IMR-90 (cell line): ENCODE results near the gene ROBO1. TPM values are rescaled to one million over a fixed set of nuclear protein-coding genes. Genes with fewer than 3 reads are reported as not detected.

Experiments
- ATAC-seq: fragments of 200-7000 bp; cut with Tn5 transposase; 2 replicates; pipeline ENCODE4 v1.9.1; 2020; ENCODE audit warnings: low read depth, mild to moderate bottlenecking, moderate library complexity
- BruUV-seq: library from RNA; stranded (reverse); fragments of 400-500 nt; replicated peaks from 2 replicates; lab custom pipeline; 2021; lab: Mats Ljungman, UMichigan
- CTCF ChIA-PET: fragments of 300-600 bp; formaldehyde crosslinking; extraction: SDS; loops from one replicate; lab custom pipeline; 2021; ENCODE audit warnings: antibody characterized with exemption; lab: Yijun Ruan, JAX
- POLR2A ChIA-PET: fragments of 300-600 bp; sonication (Branson Sonifier 250); formaldehyde crosslinking; loops from one replicate; lab custom pipeline; 2022; ENCODE audit warnings: antibody characterized with exemption; ENCODE audit not compliant: unreplicated experiment; lab: Charles Lee
- DNase-seq: peaks from one replicate; pipeline ENCODE4 v3.0.0; 2013
- H2AFZ ChIP-seq: replicated peaks from 2 replicates; pipeline ENCODE3; 2013; ENCODE audit warnings: low read length, mild to moderate bottlenecking; ENCODE audit not compliant: poor library complexity
- H2AK5ac ChIP-seq: 2 replicates; pipeline ENCODE4 v1.6.1; 2013; ENCODE audit warnings: low read depth, low read length, inconsistent platforms
- H2AK9ac ChIP-seq: replicated peaks from 2 replicates; pipeline ENCODE3; 2013; ENCODE audit warnings: mild to moderate bottlenecking, low read depth, low read length, moderate library complexity; ENCODE audit not compliant: poor library complexity
- H2BK120ac ChIP-seq: 2 replicates; pipeline ENCODE4 v1.6.1; 2013; ENCODE audit warnings: low read depth, low read length, inconsistent platforms
- H2BK15ac ChIP-seq: 3 replicates; pipeline ENCODE4 v1.6.1; 2013; ENCODE audit warnings: low read depth, low read length, inconsistent platforms
- H2BK20ac ChIP-seq: 2 replicates; pipeline ENCODE4 v1.6.1; 2013; ENCODE audit warnings: low read depth, mild to moderate bottlenecking, inconsistent platforms, low read length, moderate library complexity
- H2BK5ac ChIP-seq: 2 replicates; pipeline ENCODE4 v1.6.1; 2013; ENCODE audit warnings: mild to moderate bottlenecking, low read depth, low read length, inconsistent platforms; ENCODE audit not compliant: poor library complexity, severe bottlenecking
- H3K14ac ChIP-seq: replicated peaks from 2 replicates; pipeline ENCODE4 v1.6.1; 2013; ENCODE audit warnings: low read depth, low read length, inconsistent platforms
- H3K18ac ChIP-seq: 2 replicates; pipeline ENCODE4 v1.6.1; 2013; ENCODE audit warnings: low read depth, low read length, control low read depth
- H3K23ac ChIP-seq: 2 replicates; pipeline ENCODE4 v1.6.1; 2013; ENCODE audit warnings: low read depth, low read length, inconsistent platforms
- H3K27ac ChIP-seq: 2 replicates; pipeline ENCODE4 v1.5.1; 2013; ENCODE audit warnings: mild to moderate bottlenecking, control low read depth, low read length; ENCODE audit not compliant: insufficient read depth
- H3K27me3 ChIP-seq: 2 replicates; pipeline ENCODE4 v1.6.1; 2013; ENCODE audit warnings: low read length; ENCODE audit not compliant: control insufficient read depth, insufficient read depth
- H3K36me3 ChIP-seq: 2 replicates; pipeline ENCODE4 v1.6.1; 2013; ENCODE audit warnings: low read length, mixed read lengths; ENCODE audit not compliant: control insufficient read depth, insufficient read depth
- H3K4ac ChIP-seq: 2 replicates; pipeline ENCODE4 v1.6.1; 2013; ENCODE audit warnings: low read depth, low read length, inconsistent platforms
- H3K4me1 ChIP-seq: 2 replicates; pipeline ENCODE4 v1.6.1; 2013; ENCODE audit warnings: low read length, mixed read lengths; ENCODE audit not compliant: control insufficient read depth, insufficient read depth
- H3K4me2 ChIP-seq: 2 replicates; pipeline ENCODE4 v1.6.1; 2013; ENCODE audit warnings: low read depth, mild to moderate bottlenecking, control low read depth, low read length, moderate library complexity
- H3K4me3 ChIP-seq: 2 replicates; pipeline ENCODE4 v1.5.1; 2013; ENCODE audit warnings: low read depth, mild to moderate bottlenecking, control low read depth, low read length, moderate library complexity; ENCODE audit not compliant: insufficient read depth
- H3K56ac ChIP-seq: 2 replicates; pipeline ENCODE4 v1.6.1; 2013; ENCODE audit warnings: low read length, inconsistent platforms; ENCODE audit not compliant: insufficient read depth; ENCODE audit errors: extremely low read depth
- H3K79me1 ChIP-seq, 2 experiments: 2 replicates each; pipeline ENCODE4 v1.6.1; 2013; ENCODE audit warnings: low read length in 2 of 2, inconsistent platforms in 1 of 2, low read depth in 1 of 2
- H3K9ac ChIP-seq: 2 replicates; pipeline ENCODE4 v1.6.1; 2013; ENCODE audit warnings: low read depth, low read length, control low read depth
- H3K9me1 ChIP-seq: 2 replicates; pipeline ENCODE4 v1.6.1; 2013; ENCODE audit warnings: low read length, inconsistent platforms; ENCODE audit not compliant: insufficient read depth
- H3K9me3 ChIP-seq: 2 replicates; pipeline ENCODE4 v1.6.1; 2013; ENCODE audit warnings: low read length; ENCODE audit not compliant: control insufficient read depth, insufficient read depth
- H4K20me1 ChIP-seq: 2 replicates; pipeline ENCODE4 v1.6.1; 2013; ENCODE audit warnings: low read length, inconsistent platforms; ENCODE audit not compliant: insufficient read depth
- H4K5ac ChIP-seq: 2 replicates; pipeline ENCODE4 v1.6.1; 2013; ENCODE audit warnings: mild to moderate bottlenecking, low read depth, low read length, control low read depth
- H4K8ac ChIP-seq, 2 experiments: 2 replicates each; pipeline ENCODE4 v1.6.1; 2013; ENCODE audit warnings: low read depth in 2 of 2, low read length in 2 of 2, control low read depth in 1 of 2, inconsistent platforms in 1 of 2
- H4K91ac ChIP-seq: 2 replicates; pipeline ENCODE4 v1.6.1; 2013; ENCODE audit warnings: low read depth, low read length, inconsistent platforms; ENCODE audit not compliant: insufficient read depth
- BHLHE40 ChIP-seq: fragments of 150-350 bp; IDR thresholded peaks from 2 replicates; pipeline ENCODE4 v1.6.1; 2016; ENCODE audit warnings: mild to moderate bottlenecking, low read depth, low read length
- CEBPB ChIP-seq: IDR thresholded peaks from 2 replicates; pipeline ENCODE4 v1.6.1; 2012; ENCODE audit warnings: low read depth, low read length, improper control_type of control experiment
- CHD1 ChIP-seq: IDR thresholded peaks from 2 replicates; pipeline ENCODE4 v1.6.1; 2012; ENCODE audit warnings: low read depth, low read length, improper control_type of control experiment
- MAFK ChIP-seq: IDR thresholded peaks from 2 replicates; pipeline ENCODE4 v1.6.1; 2012; ENCODE audit warnings: low read depth, low read length, improper control_type of control experiment
- MAZ ChIP-seq: IDR thresholded peaks from 2 replicates; pipeline ENCODE4 v1.6.1; 2012; ENCODE audit warnings: low read depth, mild to moderate bottlenecking, low read length, improper control_type of control experiment, moderate library complexity, borderline replicate concordance
- MXI1 ChIP-seq: IDR thresholded peaks from 2 replicates; pipeline ENCODE4 v1.6.1; 2012; ENCODE audit warnings: low read depth, mild to moderate bottlenecking, low read length, moderate library complexity, borderline replicate concordance
- RCOR1 ChIP-seq: IDR thresholded peaks from 2 replicates; pipeline ENCODE4 v1.6.1; 2012; ENCODE audit warnings: mild to moderate bottlenecking, low read length, improper control_type of control experiment; ENCODE audit not compliant: insufficient replicate concordance
- SMC3 ChIP-seq: fragments of 150-350 bp; IDR thresholded peaks from 2 replicates; pipeline ENCODE4 v1.6.1; 2016; ENCODE audit warnings: low read depth, mild to moderate bottlenecking, antibody characterized with exemption, low read length, moderate library complexity
- WGBS, 2 experiments: methylation state at CpG; one replicate each; pipeline versions ENCODE4 v1.1.5 to v1.1.7; 2013; ENCODE audit warnings: missing lambda C conversion rate in 2 of 2; ENCODE audit not compliant: insufficient read length in 1 of 2; ENCODE audit errors: extremely low coverage in 2 of 2; 5-methylcytosine and 5-hydroxymethylcytosine counted together
- dilution Hi-C: fragments of 300-500 bp; cut with HindIII; formaldehyde crosslinking; loops from one replicate; pipeline ENCODE4 v1.14.3; 2018; ENCODE audit warnings: low sequenced_read_pairs; ENCODE audit not compliant: unreplicated experiment
- in situ Hi-C: fragments of 300-500 bp; cut with MboI; formaldehyde crosslinking; loops from 3 replicates; pipeline ENCODE4 v1.14.3; 2019; ENCODE audit warnings: low sequenced_read_pairs, inconsistent platforms, mixed read lengths
- intact Hi-C: fragments of 100-400 bp; cut with micrococcal nuclease; formaldehyde crosslinking; loops from 2 replicates; pipeline ENCODE4 v1.10.0; 2022
- polyA plus RNA-seq, 3 experiments: library from polyadenylated mRNA; depleted of rRNA; stranded (reverse); fragments of >200 nt; gene quantifications; 2 replicates each; pipeline ENCODE4 v1.2.3, GENCODE V29; 2012; ENCODE audit warnings: low replicate concordance in 1 of 3
- total RNA-seq: library from RNA; depleted of rRNA; stranded (reverse); fragments of >200 nt; gene quantifications from 2 replicates; pipeline ENCODE4 v1.2.3, GENCODE V29; 2012
- TF ChIP-seq, protein P1 (sequence below): fragments of 150-350 bp; IDR thresholded peaks from 2 replicates; pipeline ENCODE4 v1.6.1; 2016; ENCODE audit warnings: low read depth, mild to moderate bottlenecking, low read length, moderate library complexity, borderline replicate concordance

The ROBO1 gene
- total and polyA plus RNA-seq, 2 of the 4 experiments (the other 2 are of a cell fraction), result 24.1 to 53.9 TPM

DNA sequence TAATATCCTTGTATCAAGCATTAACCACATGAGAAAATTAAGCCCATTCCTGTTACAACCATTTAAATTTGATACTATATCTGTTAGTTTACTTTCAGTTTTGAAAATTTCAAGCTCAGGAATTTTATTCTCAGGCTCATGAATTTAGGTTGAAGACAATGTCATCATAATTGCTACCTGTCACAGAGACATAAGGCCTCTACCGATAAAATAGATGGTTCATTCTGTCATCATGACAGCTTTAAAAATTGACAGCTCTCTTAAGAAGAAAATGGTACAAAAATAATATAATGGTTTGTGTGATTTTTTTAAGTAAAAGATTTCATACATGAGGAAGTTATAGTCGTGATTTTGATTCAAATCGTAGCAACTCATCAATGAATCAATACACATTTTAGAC is 1003.2 kb downstream of the ROBO1 start:
- DNase-seq (no peak), ATAC-seq (no peak)
- ChIA-PET CTCF (interaction anchor here (0.6 kb wide), 1 partner anchor 307 kb away, joined by 3 read pairs; no protein-coding TSS in a partner anchor), POLR2A (no interaction called here)
- Histone ChIP-seq H2BK20ac (no peak overlapping the region), H2AK5ac (no peak overlapping the region), H3K18ac (no peak overlapping the region), H2BK15ac (no peak overlapping the region), H3K79me1 (peaks cover 0 to 6% of the 10 kb centered on the region in 2 experiments; a peak in 2 of 4 replicates), H3K4me1 (no peaks in the 10 kb centered on the region), H3K36me3 (no peaks in the 10 kb centered on the region), H2AK9ac (no peak overlapping the region), H2AFZ (no peak overlapping the region), H4K8ac (no peak overlapping the region), H3K9ac (no peak overlapping the region), H3K56ac (no peak overlapping the region), H4K20me1 (no peaks in the 10 kb centered on the region), H3K4ac (no peak overlapping the region), H3K9me3 (no peaks in the 10 kb centered on the region), H2BK120ac (no peak overlapping the region), H4K91ac (no peak overlapping the region), H3K23ac (no peak overlapping the region), H3K14ac (no peak overlapping the region), H3K9me1 (no peaks in the 10 kb centered on the region), H4K5ac (no peak overlapping the region), H3K27ac (no peak overlapping the region), H2BK5ac (no peak overlapping the region), H3K4me3 (no peak overlapping the region), H3K4me2 (no peak overlapping the region), H3K27me3 (no peaks in the 10 kb centered on the region)
- WGBS, 2 experiments, result no CpG with 5 or more reads among the region's 3 CpGs
- in situ Hi-C loops (no loop called here), dilution Hi-C loops (no loop called here), intact Hi-C loops (no loop called here)
- BruUV-seq, result no TSS peak
- TF ChIP-seq SMC3 (no peak), MXI1 (no peak), CHD1 (no peak), MAFK (no peak), MAZ (no peak), RCOR1 (no peak), BHLHE40 (no peak), CEBPB (no peak)
- TF ChIP-seq, protein P1, sequence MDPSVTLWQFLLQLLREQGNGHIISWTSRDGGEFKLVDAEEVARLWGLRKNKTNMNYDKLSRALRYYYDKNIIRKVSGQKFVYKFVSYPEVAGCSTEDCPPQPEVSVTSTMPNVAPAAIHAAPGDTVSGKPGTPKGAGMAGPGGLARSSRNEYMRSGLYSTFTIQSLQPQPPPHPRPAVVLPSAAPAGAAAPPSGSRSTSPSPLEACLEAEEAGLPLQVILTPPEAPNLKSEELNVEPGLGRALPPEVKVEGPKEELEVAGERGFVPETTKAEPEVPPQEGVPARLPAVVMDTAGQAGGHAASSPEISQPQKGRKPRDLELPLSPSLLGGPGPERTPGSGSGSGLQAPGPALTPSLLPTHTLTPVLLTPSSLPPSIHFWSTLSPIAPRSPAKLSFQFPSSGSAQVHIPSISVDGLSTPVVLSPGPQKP, result no peak
